ENCODE data around the gene HPD.

Gene HPD

GRCh38 chr12:121899590-121899989 lies 40.9 kb upstream of the HPD start:
- DNase-seq, result no peak
- no peak overlapping the region for H3K4me2 ChIP-seq (ENCODE audit: low read depth, low read length)
- no peak overlapping the region for H3K27ac ChIP-seq (ENCODE audit: low read length)
- no peak for TF ChIP-seq EZH2 (optimal IDR thresholded peaks at IDR 0.05; ENCODE audit: low read depth, low read length)
- TF ChIP-seq EZH2phosphoT487 (IDR thresholded peaks at IDR 0.05; ENCODE audit: low read length), result no peak
- TF ChIP-seq CTCF (IDR thresholded peaks at IDR 0.05; ENCODE audit: low read length), result no peak
- H2AFZ ChIP-seq (ENCODE audit: low read length), result no peak overlapping the region
- no peak overlapping the region for H3K9ac ChIP-seq (ENCODE audit: low read length)
- peaks cover 11% of the 10 kb centered on the region for H3K79me2 ChIP-seq (ENCODE audit: low read length)
- no peaks in the 10 kb centered on the region for H3K27me3 ChIP-seq (replicated peaks; ENCODE audit: insufficient read depth, low read length)
- H3K4me3 ChIP-seq (ENCODE audit: low read length), result no peak overlapping the region
- H3K9me2 ChIP-seq (replicated peaks; ENCODE audit: insufficient read depth, low read length), result no peaks in the 10 kb centered on the region
- H3K9me3 ChIP-seq (replicated peaks; ENCODE audit: insufficient read depth, low read length), result no peaks in the 10 kb centered on the region
- no peaks in the 10 kb centered on the region for H4K20me1 ChIP-seq (ENCODE audit: insufficient read depth, low read length)
- no peaks in the 10 kb centered on the region for H3K4me1 ChIP-seq (ENCODE audit: low read length)
- no peaks in the 10 kb centered on the region for H3F3A ChIP-seq (ENCODE audit: insufficient read depth, low read length)
- H3K36me3 ChIP-seq (replicated peaks; ENCODE audit: insufficient read depth, low read length), result no peaks in the 10 kb centered on the region; the same call in 1 of the 2 replicates

GRCh38 chr12:121898287-121898686 lies 39.6 kb upstream of the HPD start:
- no peak for TF ChIP-seq EZH2phosphoT487 (IDR thresholded peaks at IDR 0.05; ENCODE audit: low read length)
- no peaks in the 10 kb centered on the region; the same call in 1 of the 2 replicates for H3K36me3 ChIP-seq (replicated peaks; ENCODE audit: insufficient read depth, low read length)
- no peak for DNase-seq
- H3K9ac ChIP-seq (ENCODE audit: low read length), result no peak overlapping the region
- peaks cover 17% of the 10 kb centered on the region for H3K79me2 ChIP-seq (ENCODE audit: low read length)
- H3F3A ChIP-seq (ENCODE audit: insufficient read depth, low read length), result no peaks in the 10 kb centered on the region; the same call in 1 of the 2 replicates
- H3K9me2 ChIP-seq (replicated peaks; ENCODE audit: insufficient read depth, low read length), result no peaks in the 10 kb centered on the region
- H3K4me1 ChIP-seq (ENCODE audit: low read length), result peaks cover 7% of the 10 kb centered on the region; the same call in 1 of the 2 replicates
- H4K20me1 ChIP-seq (ENCODE audit: insufficient read depth, low read length), result no peaks in the 10 kb centered on the region
- H3K4me3 ChIP-seq (ENCODE audit: low read length), result no peak overlapping the region
- no peaks in the 10 kb centered on the region for H3K27me3 ChIP-seq (replicated peaks; ENCODE audit: insufficient read depth, low read length)
- no peaks in the 10 kb centered on the region for H3K9me3 ChIP-seq (replicated peaks; ENCODE audit: insufficient read depth, low read length)
- no peak overlapping the region for H3K4me2 ChIP-seq (ENCODE audit: low read depth, low read length)
- H3K27ac ChIP-seq (ENCODE audit: low read length), result no peak overlapping the region
- H2AFZ ChIP-seq (ENCODE audit: low read length), result no peak overlapping the region

GRCh38 chr12:121894633-121895032 lies 36.0 kb upstream of the HPD start:
- H3K36me3 ChIP-seq (replicated peaks; ENCODE audit: insufficient read depth, low read length), result no peaks in the 10 kb centered on the region; the same call in 1 of the 2 replicates
- peaks cover 37% of the 10 kb centered on the region for H3K79me2 ChIP-seq (ENCODE audit: low read length)
- H3K9me2 ChIP-seq (replicated peaks; ENCODE audit: insufficient read depth, low read length), result no peaks in the 10 kb centered on the region
- H3K4me2 ChIP-seq (ENCODE audit: low read depth, low read length), result no peak overlapping the region
- no peak overlapping the region for H3K9ac ChIP-seq (ENCODE audit: low read length)
- peak overlapping the region; percentile 35; the same call in 1 of the 2 replicates for H3K27ac ChIP-seq (ENCODE audit: low read length)
- no peak for TF ChIP-seq EZH2 (optimal IDR thresholded peaks at IDR 0.05; ENCODE audit: low read depth, low read length)
- TF ChIP-seq CTCF (IDR thresholded peaks at IDR 0.05; ENCODE audit: low read length), result no peak
- TF ChIP-seq EZH2phosphoT487 (IDR thresholded peaks at IDR 0.05; ENCODE audit: low read length), result no peak
- no peaks in the 10 kb centered on the region for H3K9me3 ChIP-seq (replicated peaks; ENCODE audit: insufficient read depth, low read length)
- H4K20me1 ChIP-seq (ENCODE audit: insufficient read depth, low read length), result no peaks in the 10 kb centered on the region
- peaks cover 12% of the 10 kb centered on the region; the same call in 1 of the 2 replicates for H3K4me1 ChIP-seq (ENCODE audit: low read length)
- no peaks in the 10 kb centered on the region for H3K27me3 ChIP-seq (replicated peaks; ENCODE audit: insufficient read depth, low read length)
- no peak overlapping the region for H2AFZ ChIP-seq (ENCODE audit: low read length)
- H3K4me3 ChIP-seq (ENCODE audit: low read length), result no peak overlapping the region
- DNase-seq, result no peak
- H3F3A ChIP-seq (ENCODE audit: insufficient read depth, low read length), result no peaks in the 10 kb centered on the region; the same call in 1 of the 2 replicates

- Histone ChIP-seq H3K27me3 (replicated peaks; ENCODE audit: insufficient read depth, low read length) (no peaks in the 10 kb centered on the region), H3K79me2 (ENCODE audit: low read length) (peaks cover 43% of the 10 kb centered on the region), H3K36me3 (replicated peaks; ENCODE audit: insufficient read depth, low read length) (no peaks in the 10 kb centered on the region; the same call in 1 of the 2 replicates), H3F3A (ENCODE audit: insufficient read depth, low read length) (peaks cover 4% of the 10 kb centered on the region), H3K9me2 (replicated peaks; ENCODE audit: insufficient read depth, low read length) (no peaks in the 10 kb centered on the region), H3K4me2 (ENCODE audit: low read depth, low read length) (peak overlapping the region; percentile 32; the same call in 1 of the 2 replicates), H3K4me3 (ENCODE audit: low read length) (no peak overlapping the region), H3K4me1 (ENCODE audit: low read length) (peaks cover 14% of the 10 kb centered on the region; the same call in 1 of the 2 replicates), H4K20me1 (ENCODE audit: insufficient read depth, low read length) (no peaks in the 10 kb centered on the region), H3K27ac (ENCODE audit: low read length) (peak overlapping the region; percentile 35; the same call in 1 of the 2 replicates), H2AFZ (ENCODE audit: low read length) (no peak overlapping the region), H3K9me3 (replicated peaks; ENCODE audit: insufficient read depth, low read length) (no peaks in the 10 kb centered on the region), H3K9ac (ENCODE audit: low read length) (no peak overlapping the region)
- TF ChIP-seq CTCF (IDR thresholded peaks at IDR 0.05; ENCODE audit: low read length) (no peak), EZH2 (optimal IDR thresholded peaks at IDR 0.05; ENCODE audit: low read depth, low read length) (no peak), EZH2phosphoT487 (IDR thresholded peaks at IDR 0.05; ENCODE audit: low read length) (no peak)
- DNase-seq, result peak; percentile 46
Measured at GRCh38 chr12:121893961-121894460, 35.4 kb upstream of the HPD start.
